GM23248 (cell line): ENCODE results near the gene CCT3. TPM values are rescaled to one million over a fixed set of nuclear protein-coding genes. Genes with fewer than 3 reads are reported as not detected.

ENCODE experiments used
- DNase-seq: peaks from one replicate; pipeline ENCODE4 v3.0.0-alpha.2; 2015
- H2AFZ ChIP-seq: fragments of 200-600 bp; sonication (generic); 2 replicates; pipeline ENCODE4 v1.6.1; 2016; ENCODE audit warnings: antibody characterized with exemption
- H3F3A ChIP-seq: fragments of 200-600 bp; sonication (generic); 2 replicates; pipeline ENCODE4 v1.6.1; 2016; ENCODE audit warnings: mild to moderate bottlenecking, antibody characterized with exemption, mixed run types; ENCODE audit not compliant: insufficient read depth
- H3K27ac ChIP-seq: fragments of 200-600 bp; sonication (generic); 2 replicates; pipeline ENCODE4 v1.5.1; 2016; ENCODE audit warnings: mild to moderate bottlenecking
- H3K27me3 ChIP-seq: fragments of 200-600 bp; sonication (generic); replicated peaks from 2 replicates; pipeline ENCODE4 v1.6.1; 2016; ENCODE audit warnings: mild to moderate bottlenecking; ENCODE audit not compliant: insufficient read depth
- H3K36me3 ChIP-seq: fragments of 200-600 bp; sonication (generic); 2 replicates; pipeline ENCODE4 v1.6.1; 2016; ENCODE audit warnings: low read depth, mild to moderate bottlenecking
- H3K4me1 ChIP-seq: fragments of 200-600 bp; sonication (generic); 2 replicates; pipeline ENCODE4 v1.6.1; 2016; ENCODE audit warnings: mild to moderate bottlenecking; ENCODE audit not compliant: insufficient read depth
- H3K4me2 ChIP-seq: fragments of 200-600 bp; sonication (generic); one replicate; pipeline ENCODE4 v1.6.1; 2016; ENCODE audit warnings: mild to moderate bottlenecking; ENCODE audit not compliant: unreplicated experiment
- H3K4me3 ChIP-seq: fragments of 200-600 bp; sonication (generic); 2 replicates; pipeline ENCODE4 v1.5.1; 2016; ENCODE audit warnings: mild to moderate bottlenecking
- H3K79me2 ChIP-seq: fragments of 200-600 bp; sonication (generic); 2 replicates; pipeline ENCODE4 v1.6.1; 2016; ENCODE audit warnings: mild to moderate bottlenecking; ENCODE audit not compliant: insufficient read depth
- H3K9ac ChIP-seq: fragments of 200-600 bp; sonication (generic); 2 replicates; pipeline ENCODE4 v1.6.1; 2016; ENCODE audit warnings: mild to moderate bottlenecking
- H3K9me2 ChIP-seq: fragments of 200-600 bp; sonication (generic); 2 replicates; pipeline ENCODE4 v1.6.1; 2016; ENCODE audit warnings: mixed run types, mild to moderate bottlenecking, moderate library complexity; ENCODE audit not compliant: insufficient read depth
- H3K9me3 ChIP-seq: fragments of 200-600 bp; sonication (generic); one replicate; pipeline ENCODE4 v1.6.1; 2017; ENCODE audit warnings: low read depth
- H4K20me1 ChIP-seq: fragments of 200-600 bp; sonication (generic); 2 replicates; pipeline ENCODE4 v1.6.0; 2016; ENCODE audit not compliant: insufficient read depth
- EZH2 ChIP-seq: fragments of 200-600 bp; sonication (generic); IDR thresholded peaks from 2 replicates; pipeline ENCODE4 v1.6.1; 2018; ENCODE audit warnings: antibody characterized with exemption, mild to moderate bottlenecking; ENCODE audit not compliant: insufficient read depth, poor library complexity, severe bottlenecking
- EZH2phosphoT487 ChIP-seq: fragments of 200-600 bp; sonication (generic); IDR thresholded peaks from 2 replicates; pipeline ENCODE4 v1.6.1; 2018; ENCODE audit warnings: antibody characterized with exemption, moderate library complexity, mild to moderate bottlenecking, low read depth; ENCODE audit not compliant: insufficient read depth
- whole genome bisulfite sequencing, 2 experiments: methylation state at CpG; one replicate each; pipeline ENCODE4 v1.1.6; 2015 to 2017; ENCODE audit warnings: low lambda C conversion rate in 2 of 2, low coverage in 1 of 2; ENCODE audit errors: missing lambda C conversion rate in 2 of 2; 5-methylcytosine and 5-hydroxymethylcytosine counted together
- in situ Hi-C: fragments of 300-500 bp; cut with MboI; formaldehyde crosslinking; loops from 2 replicates; pipeline ENCODE4 v1.15.0; 2020
- polyA plus RNA-seq: library from polyadenylated mRNA; unstranded; fragments of >200 nt; fragmentation: Nextera tagmentation; extraction: Ambion mirVana; gene quantifications from 2 replicates; pipeline ENCODE4 v1.2.1, GENCODE V29; 2016
- total RNA-seq: library from RNA; depleted of rRNA; stranded (reverse); fragments of >200 nt; shearing (Covaris generic); gene quantifications from 2 replicates; pipeline ENCODE4 v1.2.3, GENCODE V29; 2014

Gene CCT3
- total and polyA plus RNA-seq, 2 experiments from 2014 or later, result 226 to 307 TPM

- H3K9me3 ChIP-seq, result no peaks in the 10 kb centered on the region
- H3K36me3 ChIP-seq, result no peaks in the 10 kb centered on the region
- H3F3A ChIP-seq, result no peaks in the 10 kb centered on the region
- in situ Hi-C loops, result no loop called here
- H4K20me1 ChIP-seq, result no peaks in the 10 kb centered on the region
- TF ChIP-seq EZH2phosphoT487, result no peak
- TF ChIP-seq EZH2, result no peak
- 0 out of 2 replicates have a peak, but pooled peaks cover 17% of the 10 kb centered on the region for H3K27me3 ChIP-seq
- peak within 1 kb of the TSS; percentile 62 for H3K4me3 ChIP-seq
- H2AFZ ChIP-seq, result peak within 1 kb of the TSS; percentile 62
- peak within 1 kb of the TSS; percentile 13; the same call in 1 of the 2 replicates for H3K9ac ChIP-seq
- H3K9me2 ChIP-seq, result no peaks in the 10 kb centered on the region
- WGBS, 2 experiments, result 14 to 15% methylated on average over 36 to 44 of the region's 48 CpGs
- DNase-seq, result peak; percentile 49
- H3K79me2 ChIP-seq, result no peaks in the 10 kb centered on the region
- peak within 1 kb of the TSS; percentile 68 for H3K4me2 ChIP-seq
- H3K27ac ChIP-seq, result no peak within 1 kb of the TSS
- H3K4me1 ChIP-seq, result no peaks in the 10 kb centered on the region
These were observed 31.0 kb upstream of the CCT3 start, which contains the start of gene RHBG for GRCh38 chr1:156368889-156369684. Gene RHBG, plus strand, starts transcription at chr1:156369211. Its CDS starts 39 bp downstream, at chr1:156369250.

- no peaks in the 10 kb centered on the region for H3K79me2 ChIP-seq
- H4K20me1 ChIP-seq, result no peaks in the 10 kb centered on the region
- no peak overlapping the region for H3K27ac ChIP-seq
- H3K4me3 ChIP-seq, result no peak overlapping the region
- H3K36me3 ChIP-seq, result no peaks in the 10 kb centered on the region
- no peak for TF ChIP-seq EZH2
- no peak for TF ChIP-seq EZH2phosphoT487
- in situ Hi-C loops, result no loop called here
- H3K4me2 ChIP-seq, result no peak overlapping the region
- no peak overlapping the region for H2AFZ ChIP-seq
- H3F3A ChIP-seq, result no peaks in the 10 kb centered on the region
- 0 out of 2 replicates have a peak, but pooled peaks cover 17% of the 10 kb centered on the region for H3K27me3 ChIP-seq
- H3K9ac ChIP-seq, result no peak overlapping the region
- no peaks in the 10 kb centered on the region for H3K4me1 ChIP-seq
- no peaks in the 10 kb centered on the region for H3K9me2 ChIP-seq
- peak; percentile 30 for DNase-seq
- WGBS, 2 experiments, result 83 to 85% methylated on average over 7 of the region's 7 CpGs
- no peaks in the 10 kb centered on the region for H3K9me3 ChIP-seq
These were observed 30.1 kb upstream of the CCT3 start for GRCh38 chr1:156368157-156368658.

DNA sequence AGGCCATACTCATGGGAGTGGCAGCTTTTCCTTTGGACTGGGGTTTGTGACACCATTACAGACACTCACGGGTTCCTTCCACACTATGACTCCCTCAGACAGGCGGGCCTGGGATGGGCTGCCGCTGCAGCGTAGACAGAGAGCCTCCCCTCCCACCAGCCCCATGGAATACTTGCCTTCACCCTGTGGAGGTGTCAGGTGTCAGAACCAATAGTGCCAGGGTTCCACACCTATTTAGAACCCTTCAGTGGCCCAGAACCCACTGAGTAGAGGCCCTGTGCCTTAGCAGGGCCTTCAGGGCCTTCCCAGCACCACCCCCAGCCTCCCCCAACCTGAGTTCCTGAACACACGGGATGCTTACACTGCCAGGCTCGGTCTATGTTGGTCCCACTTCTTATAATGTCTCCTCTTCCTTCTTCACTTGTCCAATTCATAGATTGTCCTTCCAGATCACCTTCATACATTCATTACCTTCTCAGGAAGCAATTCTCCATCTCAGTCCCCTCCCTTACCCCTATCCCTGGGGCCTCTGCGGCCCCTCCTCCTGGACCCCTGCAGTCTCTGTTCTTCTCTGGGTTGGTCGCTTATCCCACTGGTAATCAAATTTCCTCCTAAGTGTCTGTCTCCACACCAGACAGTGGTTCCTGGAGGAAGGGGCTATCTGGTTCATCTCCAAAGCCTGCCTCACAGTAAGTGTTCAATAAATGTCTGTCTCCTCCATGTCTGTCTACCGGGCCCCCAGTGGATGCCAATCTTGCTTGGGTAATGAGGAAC, 29.5 kb upstream of the CCT3 start:
- DNase-seq, result no peak
- Histone ChIP-seq H3K4me2 (no peak overlapping the region), H4K20me1 (no peaks in the 10 kb centered on the region), H2AFZ (no peak overlapping the region), H3F3A (no peaks in the 10 kb centered on the region), H3K4me3 (no peak overlapping the region), H3K9me2 (no peaks in the 10 kb centered on the region), H3K79me2 (no peaks in the 10 kb centered on the region), H3K9me3 (no peaks in the 10 kb centered on the region), H3K4me1 (no peaks in the 10 kb centered on the region), H3K27me3 (peaks cover 17% of the 10 kb centered on the region; the same call in 1 of the 2 replicates), H3K36me3 (no peaks in the 10 kb centered on the region), H3K27ac (no peak overlapping the region), H3K9ac (no peak overlapping the region)
- in situ Hi-C loops, result no loop called here
- 62 to 65% methylated on average over 9 of the region's 9 CpGs for WGBS, 2 experiments
- TF ChIP-seq EZH2 (no peak), EZH2phosphoT487 (no peak)

- Histone ChIP-seq H3F3A (no peaks in the 10 kb centered on the region), H3K9me3 (no peaks in the 10 kb centered on the region), H3K27ac (no peak overlapping the region), H4K20me1 (no peaks in the 10 kb centered on the region), H3K79me2 (no peaks in the 10 kb centered on the region), H3K4me3 (no peak overlapping the region), H3K4me2 (no peak overlapping the region), H3K4me1 (no peaks in the 10 kb centered on the region), H3K9ac (no peak overlapping the region), H2AFZ (no peak overlapping the region), H3K9me2 (no peaks in the 10 kb centered on the region), H3K36me3 (no peaks in the 10 kb centered on the region), H3K27me3 (peaks cover 17% of the 10 kb centered on the region; the same call in 1 of the 2 replicates)
- in situ Hi-C loops, result no loop called here
- WGBS, 2 experiments, result 67 to 75% methylated on average over 5 of the region's 5 CpGs
- TF ChIP-seq EZH2phosphoT487 (no peak), EZH2 (no peak)
- DNase-seq, result no peak
These were observed 28.5 kb upstream of the CCT3 start for GRCh38 chr1:156366378-156367166.
